SU-DHL-6 (cell line): Measurements from ENCODE around the gene COL6A3.

ENCODE experiments used
- EZH2phosphoT487 ChIP-seq: fragments of 200-600 bp; sonication (generic), shearing (Covaris generic); conservative IDR thresholded peaks from 2 replicates; pipeline ENCODE4 v1.6.1; 2018; ENCODE audit warnings: mild to moderate bottlenecking, antibody characterized with exemption, low read length, moderate library complexity, mixed read lengths
- TF ChIP-seq, protein P1 (sequence below): fragments of 200-600 bp; sonication (generic); IDR thresholded peaks from one replicate; pipeline ENCODE4 v1.5.1; 2017; ENCODE audit warnings: antibody characterized with exemption, mild to moderate bottlenecking, low read length, moderate library complexity; ENCODE audit not compliant: insufficient read depth, poor library complexity, severe bottlenecking

DNA sequence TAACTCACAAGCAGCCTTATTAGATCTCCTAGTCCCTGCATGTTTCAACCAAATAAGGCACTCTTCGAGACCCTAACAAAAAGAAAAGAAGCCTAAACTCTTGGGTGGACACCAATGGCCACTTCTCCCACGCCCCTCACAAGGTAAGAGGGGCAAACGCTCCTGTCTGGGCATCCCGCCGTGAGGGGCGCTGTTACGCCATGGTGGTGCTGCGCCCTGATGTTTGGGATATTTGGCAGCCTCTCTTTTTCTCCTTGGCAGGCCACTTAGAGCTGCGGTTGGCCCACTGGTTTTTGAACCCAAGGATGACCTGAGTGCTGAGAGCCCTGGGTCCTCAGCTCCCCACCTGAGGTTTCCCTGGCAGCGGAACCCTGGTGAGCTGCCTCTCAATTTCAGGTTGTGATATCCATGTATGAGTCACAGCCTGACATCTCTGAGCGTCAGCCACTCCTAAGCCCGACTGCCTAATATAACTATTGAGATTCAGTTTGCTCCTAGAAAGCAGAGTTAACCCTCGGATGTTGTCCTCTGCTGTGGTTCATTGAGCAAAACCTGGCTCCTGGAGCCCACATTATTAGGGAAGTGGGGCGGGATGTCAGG, 103.3 kb downstream of the COL6A3 start:
- TF ChIP-seq, protein P1, sequence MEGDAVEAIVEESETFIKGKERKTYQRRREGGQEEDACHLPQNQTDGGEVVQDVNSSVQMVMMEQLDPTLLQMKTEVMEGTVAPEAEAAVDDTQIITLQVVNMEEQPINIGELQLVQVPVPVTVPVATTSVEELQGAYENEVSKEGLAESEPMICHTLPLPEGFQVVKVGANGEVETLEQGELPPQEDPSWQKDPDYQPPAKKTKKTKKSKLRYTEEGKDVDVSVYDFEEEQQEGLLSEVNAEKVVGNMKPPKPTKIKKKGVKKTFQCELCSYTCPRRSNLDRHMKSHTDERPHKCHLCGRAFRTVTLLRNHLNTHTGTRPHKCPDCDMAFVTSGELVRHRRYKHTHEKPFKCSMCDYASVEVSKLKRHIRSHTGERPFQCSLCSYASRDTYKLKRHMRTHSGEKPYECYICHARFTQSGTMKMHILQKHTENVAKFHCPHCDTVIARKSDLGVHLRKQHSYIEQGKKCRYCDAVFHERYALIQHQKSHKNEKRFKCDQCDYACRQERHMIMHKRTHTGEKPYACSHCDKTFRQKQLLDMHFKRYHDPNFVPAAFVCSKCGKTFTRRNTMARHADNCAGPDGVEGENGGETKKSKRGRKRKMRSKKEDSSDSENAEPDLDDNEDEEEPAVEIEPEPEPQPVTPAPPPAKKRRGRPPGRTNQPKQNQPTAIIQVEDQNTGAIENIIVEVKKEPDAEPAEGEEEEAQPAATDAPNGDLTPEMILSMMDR, result no peak
- TF ChIP-seq EZH2phosphoT487, result no peak
